ENCODE data around the gene KLHL3.

DNA sequence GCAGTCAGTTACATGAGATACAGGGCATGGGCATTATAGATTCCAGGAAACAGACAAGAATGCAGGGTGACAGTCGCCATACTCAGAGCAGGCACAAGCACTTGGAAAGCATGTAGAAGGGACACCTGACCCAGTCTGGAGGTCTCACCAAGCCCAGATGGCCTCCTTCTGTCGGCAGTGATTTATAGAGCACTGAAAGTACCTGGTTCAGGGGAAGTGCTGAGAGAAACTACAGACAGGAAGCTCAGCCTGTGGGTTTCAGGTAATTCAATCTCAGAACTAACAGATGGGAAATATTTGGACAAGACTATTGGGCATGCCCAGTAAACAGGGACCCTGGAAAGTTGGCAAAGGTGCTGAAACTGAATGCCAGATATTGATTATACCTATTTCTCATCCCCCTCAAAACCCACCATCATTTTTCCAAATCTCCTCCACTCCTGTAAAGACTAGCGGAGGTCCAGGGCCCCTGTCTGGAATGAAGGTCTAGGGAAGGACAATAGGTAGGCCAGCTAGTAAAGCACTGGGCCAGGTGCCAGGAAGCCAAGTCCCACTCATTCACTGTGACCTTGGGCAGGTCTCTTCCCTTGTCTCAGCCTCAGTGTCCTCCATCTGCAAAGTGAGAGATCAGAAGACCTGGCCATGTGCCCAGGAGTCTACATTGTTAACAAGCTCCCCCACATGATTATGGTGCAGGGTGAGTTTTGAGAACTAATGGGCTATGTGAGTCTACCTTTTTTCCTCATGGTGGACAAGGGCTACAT is 26.9 kb downstream of the KLHL3 start:
- TF ChIP-seq POLR2AphosphoS5 (IDR thresholded peaks at IDR 0.05; ENCODE audit: insufficient read depth, low read depth, low read length) (no peak), EZH2 (IDR thresholded peaks at IDR 0.05; ENCODE audit: borderline replicate concordance, low read depth, low read length, severe bottlenecking) (no peak)
- TF ChIP-seq, protein P1, sequence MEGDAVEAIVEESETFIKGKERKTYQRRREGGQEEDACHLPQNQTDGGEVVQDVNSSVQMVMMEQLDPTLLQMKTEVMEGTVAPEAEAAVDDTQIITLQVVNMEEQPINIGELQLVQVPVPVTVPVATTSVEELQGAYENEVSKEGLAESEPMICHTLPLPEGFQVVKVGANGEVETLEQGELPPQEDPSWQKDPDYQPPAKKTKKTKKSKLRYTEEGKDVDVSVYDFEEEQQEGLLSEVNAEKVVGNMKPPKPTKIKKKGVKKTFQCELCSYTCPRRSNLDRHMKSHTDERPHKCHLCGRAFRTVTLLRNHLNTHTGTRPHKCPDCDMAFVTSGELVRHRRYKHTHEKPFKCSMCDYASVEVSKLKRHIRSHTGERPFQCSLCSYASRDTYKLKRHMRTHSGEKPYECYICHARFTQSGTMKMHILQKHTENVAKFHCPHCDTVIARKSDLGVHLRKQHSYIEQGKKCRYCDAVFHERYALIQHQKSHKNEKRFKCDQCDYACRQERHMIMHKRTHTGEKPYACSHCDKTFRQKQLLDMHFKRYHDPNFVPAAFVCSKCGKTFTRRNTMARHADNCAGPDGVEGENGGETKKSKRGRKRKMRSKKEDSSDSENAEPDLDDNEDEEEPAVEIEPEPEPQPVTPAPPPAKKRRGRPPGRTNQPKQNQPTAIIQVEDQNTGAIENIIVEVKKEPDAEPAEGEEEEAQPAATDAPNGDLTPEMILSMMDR (IDR thresholded peaks at IDR 0.05; ENCODE audit: extremely low read depth in 1 of 2, insufficient read depth in 1 of 2, low read depth in 1 of 2, low read length in 2 of 2), result no peak

Data from endothelial cell of umbilical vein (primary cell).